Stimulated activated CD4-positive, alpha-beta T cell treated with anti-CD3 and anti-CD28 coated beads, Interleukin-15, amount 100 ng/mL, for 24 hours (primary cell): Measurements from ENCODE around the gene BNIP1.
"Not testable (repeated sequence)": the region's sequence is repeated elsewhere in the genome, so short reads cannot be mapped to it uniquely, and the experiment has no call there.

Source experiments
- DNase-seq: peaks from one replicate; pipeline ENCODE4 v3.0.0-alpha.2; 2020

The BNIP1 gene

GRCh38 chr5:173144200-173145176, at the start of gene BNIP1:
BNIP1 (plus strand) TSS chr5:173144531; CDS start chr5:173144546, 15 bp downstream.
- peak; percentile 98 for DNase-seq

GRCh38 chr5:173098787-173099186, 45.5 kb upstream of the BNIP1 start:
- DNase-seq: no peak

- no peak for DNase-seq
These were observed 44.9 kb upstream of the BNIP1 start for GRCh38 chr5:173099461-173099860.

GRCh38 chr5:173101245-173101644, 43.1 kb upstream of the BNIP1 start:
- no peak for DNase-seq

- DNase-seq: no peak
These were observed 40.9 kb upstream of the BNIP1 start for GRCh38 chr5:173103411-173103810.

GRCh38 chr5:173108914-173109313, 35.4 kb upstream of the BNIP1 start:
- no peak for DNase-seq

GRCh38 chr5:173114536-173114935, 29.8 kb upstream of the BNIP1 start:
- no peak for DNase-seq

- no peak for DNase-seq
These were observed 24.6 kb upstream of the BNIP1 start for GRCh38 chr5:173119719-173120118.

- DNase-seq: no peak
These were observed 20.9 kb upstream of the BNIP1 start for GRCh38 chr5:173123416-173123815.

GRCh38 chr5:173132166-173132565, 12.2 kb upstream of the BNIP1 start:
- not testable (repeated sequence) for DNase-seq

- no peak for DNase-seq
These were observed 5.6 kb upstream of the BNIP1 start for GRCh38 chr5:173138707-173139106.

- DNase-seq: no peak
These were observed 4.7 kb upstream of the BNIP1 start for GRCh38 chr5:173139631-173140030.

- no peak for DNase-seq
These were observed 3.6 kb upstream of the BNIP1 start for GRCh38 chr5:173140769-173141168.

GRCh38 chr5:173143567-173143966, 764 bp upstream of the BNIP1 start:
- no peak for DNase-seq

- DNase-seq: no peak
These were observed 4.0 kb downstream of the BNIP1 start for GRCh38 chr5:173148354-173148753.

GRCh38 chr5:173152547-173152946, 8.2 kb downstream of the BNIP1 start:
- DNase-seq: no peak

- DNase-seq: no peak
These were observed 9.5 kb downstream of the BNIP1 start for GRCh38 chr5:173153842-173154241.

GRCh38 chr5:173154619-173155018, 10.3 kb downstream of the BNIP1 start:
- not testable (repeated sequence) for DNase-seq

- no peak for DNase-seq
These were observed 11.6 kb downstream of the BNIP1 start for GRCh38 chr5:173155912-173156311.

- no peak for DNase-seq
These were observed 14.0 kb downstream of the BNIP1 start for GRCh38 chr5:173158366-173158765.

GRCh38 chr5:173159256-173159655, 14.9 kb downstream of the BNIP1 start:
- no peak for DNase-seq

GRCh38 chr5:173161148-173161547, 16.8 kb downstream of the BNIP1 start:
- no peak for DNase-seq

- no peak for DNase-seq
These were observed 18.9 kb downstream of the BNIP1 start for GRCh38 chr5:173163219-173163618.

GRCh38 chr5:173165177-173166016, 21.1 kb downstream of the BNIP1 start:
- no peak for DNase-seq
